Measurements from ENCODE around the gene CGB5. TPM values are rescaled to one million over a fixed set of nuclear protein-coding genes. Genes with fewer than 3 reads are reported as not detected.
"Not testable (repeated sequence)": the region's sequence is repeated elsewhere in the genome, so short reads cannot be mapped to it uniquely, and the experiment has no call there.

CGB5 gene
- total RNA-seq, 1 donor from 2014 or later: not detected

DNA sequence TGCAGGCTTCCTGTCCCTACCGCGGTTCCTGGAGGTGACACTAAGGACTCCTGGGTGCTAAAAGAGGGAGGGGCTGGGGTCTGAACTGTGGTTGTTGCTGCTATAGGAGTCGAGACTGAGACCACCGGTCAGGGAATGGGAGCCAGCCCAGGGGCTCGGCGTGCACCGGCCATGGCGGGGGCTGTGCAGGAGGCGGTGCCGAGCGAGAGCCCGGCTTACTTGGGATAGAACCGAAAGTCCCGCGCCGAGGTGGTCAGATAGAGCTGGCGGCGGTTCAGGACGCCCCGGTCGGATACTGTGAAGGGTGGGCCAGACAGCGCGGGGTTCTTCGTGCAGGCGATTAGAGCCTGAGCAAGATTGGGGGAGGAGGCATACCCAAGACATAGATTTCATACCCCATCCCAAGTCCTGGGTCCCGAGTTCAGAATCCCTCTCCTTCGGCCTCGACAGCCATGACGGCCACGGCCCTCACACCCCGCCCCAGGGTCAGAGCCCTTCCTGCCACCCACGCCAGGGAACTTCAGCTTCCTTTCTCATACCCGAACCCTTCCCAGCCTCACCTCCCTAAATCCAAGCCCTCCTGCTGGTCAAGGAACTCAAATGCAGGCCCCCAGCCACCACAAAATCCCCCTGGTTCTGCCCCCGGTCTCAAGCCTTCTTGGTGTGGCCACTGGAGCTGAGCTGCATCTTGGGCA is 13.4 kb downstream of the CGB5 start:
- not testable (repeated sequence) for DNase-seq (ENCODE audit: low spot score)

DNA sequence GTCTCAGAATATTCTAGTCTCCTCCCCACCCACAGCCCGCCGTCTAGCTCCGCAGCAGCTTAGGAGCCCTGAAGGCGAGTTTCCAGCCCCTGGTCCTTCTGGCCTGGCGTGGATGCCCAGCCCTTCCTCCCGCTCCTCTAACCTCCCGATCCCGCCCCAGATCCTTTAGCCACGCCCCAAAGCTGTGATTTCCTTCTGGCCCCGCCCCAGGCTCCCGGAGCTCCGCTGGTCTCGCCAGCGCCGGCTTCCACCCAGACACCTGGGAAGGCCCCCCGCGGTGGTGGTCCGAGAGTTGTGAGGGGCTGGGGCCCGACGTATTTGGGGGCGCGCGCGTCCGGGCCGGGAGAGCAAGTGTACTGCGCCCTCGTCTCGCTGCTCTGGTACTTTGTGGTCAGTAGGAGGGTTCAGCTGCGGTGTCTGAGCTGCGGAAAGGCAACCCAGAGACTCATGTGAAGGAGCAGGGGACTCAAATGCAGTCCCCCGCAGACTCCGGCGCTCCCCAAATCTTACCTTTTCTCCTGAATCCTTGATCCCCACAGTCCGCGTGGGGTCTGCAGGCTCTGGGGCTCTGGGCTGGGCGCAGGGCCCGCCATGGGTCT is 14.1 kb downstream of the CGB5 start, which contains the start of gene CGB7:
TSS of gene CGB7 (minus strand) at position 114 of the 599 bp plus-strand sequence. CDS start 2,374 bp downstream, outside the sequence.
- no peak for DNase-seq (ENCODE audit: low spot score)

GRCh38 chr19:49058562-49058961 is 14.9 kb downstream of the CGB5 start:
- DNase-seq (ENCODE audit: low spot score): no peak

GRCh38 chr19:49059053-49059452 is 15.4 kb downstream of the CGB5 start:
- no peak for DNase-seq (ENCODE audit: low spot score)

- no peak for DNase-seq (ENCODE audit: low spot score)
These were observed 17.4 kb downstream of the CGB5 start for GRCh38 chr19:49061000-49061399.

GRCh38 chr19:49061445-49061844 is 17.8 kb downstream of the CGB5 start:
- DNase-seq (ENCODE audit: low spot score): no peak

GRCh38 chr19:49064029-49064629 is 20.5 kb downstream of the CGB5 start:
- no peak for DNase-seq (ENCODE audit: low spot score)

DNA sequence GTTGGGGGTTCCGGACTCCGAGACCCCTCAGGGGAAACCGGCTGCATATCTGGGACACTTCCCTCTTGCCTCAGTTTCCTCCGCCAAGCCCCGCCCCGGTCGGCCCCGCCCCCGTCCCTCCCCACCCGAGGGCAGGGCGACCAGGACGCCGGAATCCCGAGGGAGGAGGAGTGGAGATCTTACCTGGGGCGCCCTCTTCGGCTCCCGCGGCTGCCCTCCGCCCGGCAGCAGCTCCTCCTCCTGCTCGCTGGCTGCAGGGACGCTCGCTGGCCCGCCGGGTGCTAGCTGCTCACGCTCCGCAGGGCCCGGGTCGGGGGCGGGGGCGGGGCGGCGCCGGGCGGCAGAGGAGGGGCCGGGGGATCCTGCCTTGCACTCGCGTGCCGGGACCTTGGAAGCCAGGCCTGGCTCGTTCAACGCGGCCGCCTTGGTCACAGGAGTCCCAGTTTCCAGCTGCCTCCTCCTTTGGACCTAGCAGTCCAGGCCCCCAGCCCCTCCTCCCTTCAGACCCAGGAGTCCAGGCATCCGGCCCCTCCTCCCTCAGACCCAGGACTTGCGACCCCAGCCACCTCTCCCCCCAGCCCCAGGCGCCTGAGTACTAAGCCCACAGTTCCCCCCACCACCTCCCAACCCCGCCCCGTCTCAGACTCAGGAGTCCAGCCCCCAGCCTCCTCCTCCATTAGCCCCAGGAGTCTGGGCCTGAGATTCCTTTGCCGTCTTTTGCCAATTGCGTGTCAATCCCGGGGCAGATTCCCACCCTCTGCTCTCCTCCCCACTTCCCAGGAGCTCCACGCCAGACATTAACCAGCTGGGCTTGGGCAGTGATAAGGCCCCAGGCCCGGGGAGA is 21.3 kb downstream of the CGB5 start, which contains the start of gene NTF4:
TSS of gene NTF4 (minus strand) at position 51 of the 844 bp plus-strand sequence. CDS start 2,821 bp downstream, outside the sequence.
- DNase-seq (ENCODE audit: low spot score): no peak

DNA sequence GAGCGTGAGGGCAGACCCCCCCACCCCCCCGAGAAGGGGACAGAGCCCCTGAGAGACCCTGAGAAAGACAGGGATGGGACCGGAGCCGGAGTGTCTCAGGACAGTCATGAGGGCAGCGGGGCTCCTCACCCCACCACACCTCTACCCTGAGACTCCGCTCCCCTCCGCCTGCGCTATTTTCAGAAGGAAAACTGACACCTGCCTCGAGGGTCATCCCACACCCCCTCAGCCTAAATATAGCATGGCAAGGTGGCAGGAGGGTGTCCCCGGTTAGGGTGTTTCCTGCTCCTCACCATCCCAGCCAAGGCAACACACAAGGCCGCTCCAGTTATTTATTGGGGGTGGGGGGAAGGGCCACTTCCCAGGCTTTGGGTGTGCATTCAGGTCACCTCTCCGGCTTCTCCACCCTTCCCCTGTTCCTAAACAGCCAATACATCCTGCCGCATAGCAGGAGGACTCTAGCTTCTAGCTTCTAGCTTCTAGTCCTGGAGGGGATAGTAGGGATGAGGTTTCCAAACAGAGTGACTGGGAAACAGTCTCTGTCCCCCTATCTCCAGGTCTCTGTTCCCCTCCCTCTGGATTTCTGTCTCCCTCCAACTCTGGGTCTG is 22.4 kb downstream of the CGB5 start:
- DNase-seq (ENCODE audit: low spot score): no peak

DNA sequence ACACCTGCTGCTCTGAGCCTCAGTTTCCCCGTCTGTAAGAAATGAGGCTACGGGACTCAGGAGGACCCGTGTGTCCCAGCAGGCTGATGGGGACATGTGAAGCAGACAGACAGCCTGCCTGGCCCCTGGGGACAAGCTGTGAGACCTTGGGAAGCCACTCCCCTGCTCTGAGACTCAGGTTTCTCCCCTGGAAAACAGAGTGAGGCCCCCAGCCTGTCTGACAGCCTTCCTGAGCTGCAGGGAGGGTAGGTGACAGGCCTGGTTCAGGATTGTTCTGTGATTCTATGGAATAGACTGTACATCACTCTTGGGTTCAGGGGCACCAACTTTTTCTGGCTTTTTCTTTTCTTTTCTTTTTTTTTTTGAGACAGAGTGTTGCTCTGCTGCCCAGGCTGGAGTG is 23.9 kb downstream of the CGB5 start:
- DNase-seq (ENCODE audit: low spot score): no peak

- no peak for DNase-seq (ENCODE audit: low spot score)
These were observed 25.4 kb downstream of the CGB5 start for GRCh38 chr19:49069026-49069425.

- no peak for DNase-seq (ENCODE audit: low spot score)
These were observed 26.8 kb downstream of the CGB5 start for GRCh38 chr19:49070416-49070815.

DNA sequence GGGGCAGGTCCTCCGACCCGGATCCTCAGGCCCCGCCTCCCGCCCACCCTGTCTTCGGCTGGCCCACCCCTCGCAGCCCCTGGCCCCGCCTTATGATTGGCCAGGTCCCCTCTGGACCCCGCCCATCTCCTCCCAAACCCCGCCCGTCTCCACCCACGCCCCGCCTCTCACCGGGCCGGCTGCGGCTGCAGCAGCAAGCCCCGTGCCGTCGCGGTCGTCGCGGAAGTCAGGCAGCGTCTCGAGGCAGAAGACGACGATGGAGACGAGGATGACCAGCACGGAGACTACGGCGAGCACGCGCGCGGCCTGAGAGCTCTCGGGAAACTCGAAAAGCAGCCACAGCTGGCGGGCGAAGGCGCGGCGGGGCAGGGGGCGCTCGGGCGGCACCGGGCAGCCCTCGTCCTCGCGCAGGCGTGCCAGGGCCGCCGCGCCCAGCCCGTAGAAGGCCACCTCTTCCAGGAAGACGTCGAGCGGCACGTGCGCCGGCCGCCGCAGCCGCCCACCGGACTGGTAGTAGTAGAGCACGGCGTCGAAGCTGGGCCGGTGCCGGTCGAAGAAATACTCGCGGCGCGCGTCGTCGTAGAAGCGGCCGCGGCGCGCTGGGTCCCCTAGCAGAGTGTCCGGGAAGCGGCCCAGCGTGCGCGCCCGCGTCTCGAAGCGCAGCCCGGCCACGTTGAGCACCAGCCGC is 28.4 kb downstream of the CGB5 start:
- no peak for DNase-seq (ENCODE audit: low spot score)

DNA sequence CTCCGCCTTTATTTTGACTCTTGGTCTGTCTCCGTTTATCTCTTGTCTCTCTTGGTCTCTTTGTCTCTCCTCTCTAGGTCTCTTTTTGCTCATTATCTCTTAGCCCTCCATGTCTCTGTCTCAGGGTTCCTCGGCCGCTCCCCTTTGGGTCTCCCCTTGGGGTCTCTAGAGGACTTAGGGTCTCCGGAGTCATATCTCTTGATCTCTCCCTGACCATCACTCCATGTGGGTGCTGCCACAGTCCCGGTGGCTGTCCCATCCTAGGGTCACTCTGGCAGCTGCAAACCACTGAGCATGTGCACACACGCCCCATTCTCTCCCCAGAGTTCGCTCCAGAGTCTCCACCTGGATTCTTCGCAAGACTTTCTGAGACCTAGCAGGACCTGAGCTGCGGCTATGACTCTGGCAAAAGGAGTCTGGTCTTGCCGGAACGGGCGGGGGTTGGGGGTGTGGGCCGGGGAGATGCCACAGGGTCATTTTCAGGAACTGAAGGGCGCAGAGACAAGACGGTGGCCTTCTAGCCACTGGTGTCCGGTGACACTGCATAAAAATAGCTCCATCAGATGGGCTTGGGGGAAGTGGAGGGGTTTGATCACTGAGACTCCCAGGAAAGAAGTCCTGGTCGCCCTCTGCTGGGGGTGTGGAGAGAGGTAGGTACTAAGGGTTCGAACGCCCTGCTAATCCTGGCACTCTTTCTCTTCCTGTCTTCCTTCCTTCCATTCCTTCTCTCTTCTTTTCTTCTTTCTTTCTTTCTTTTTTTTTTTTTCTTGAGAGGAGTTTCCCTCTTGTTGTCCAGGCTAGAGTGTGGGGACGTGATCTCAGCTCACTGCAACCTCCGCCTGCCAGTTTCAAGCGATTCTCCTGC is 30.1 kb downstream of the CGB5 start:
- no peak for DNase-seq (ENCODE audit: low spot score)

DNA sequence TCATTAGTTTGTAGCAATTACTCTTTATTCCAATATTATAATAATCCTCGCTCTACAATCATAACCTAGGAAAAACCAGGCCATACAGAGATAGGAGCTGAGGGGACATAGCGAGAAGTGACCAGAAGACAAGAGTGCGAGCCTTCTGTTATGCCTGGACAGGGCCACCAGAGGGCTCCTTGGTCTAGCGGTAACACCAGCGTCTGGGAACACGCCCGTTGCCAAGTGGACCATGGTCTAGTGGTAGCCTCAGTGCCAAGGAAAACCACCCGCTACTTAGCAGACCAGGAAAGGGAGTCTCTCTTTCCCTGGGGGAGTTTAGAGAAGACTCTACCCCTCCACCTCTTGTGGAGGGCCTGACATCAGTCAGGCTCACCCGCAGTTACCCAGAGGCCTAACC is 31.2 kb downstream of the CGB5 start:
- not testable (repeated sequence) for DNase-seq (ENCODE audit: low spot score)

GRCh38 chr19:49080392-49080791 is 36.7 kb downstream of the CGB5 start:
- no peak for DNase-seq (ENCODE audit: low spot score)

GRCh38 chr19:49081273-49081672 is 37.6 kb downstream of the CGB5 start:
- no peak for DNase-seq (ENCODE audit: low spot score)

DNA sequence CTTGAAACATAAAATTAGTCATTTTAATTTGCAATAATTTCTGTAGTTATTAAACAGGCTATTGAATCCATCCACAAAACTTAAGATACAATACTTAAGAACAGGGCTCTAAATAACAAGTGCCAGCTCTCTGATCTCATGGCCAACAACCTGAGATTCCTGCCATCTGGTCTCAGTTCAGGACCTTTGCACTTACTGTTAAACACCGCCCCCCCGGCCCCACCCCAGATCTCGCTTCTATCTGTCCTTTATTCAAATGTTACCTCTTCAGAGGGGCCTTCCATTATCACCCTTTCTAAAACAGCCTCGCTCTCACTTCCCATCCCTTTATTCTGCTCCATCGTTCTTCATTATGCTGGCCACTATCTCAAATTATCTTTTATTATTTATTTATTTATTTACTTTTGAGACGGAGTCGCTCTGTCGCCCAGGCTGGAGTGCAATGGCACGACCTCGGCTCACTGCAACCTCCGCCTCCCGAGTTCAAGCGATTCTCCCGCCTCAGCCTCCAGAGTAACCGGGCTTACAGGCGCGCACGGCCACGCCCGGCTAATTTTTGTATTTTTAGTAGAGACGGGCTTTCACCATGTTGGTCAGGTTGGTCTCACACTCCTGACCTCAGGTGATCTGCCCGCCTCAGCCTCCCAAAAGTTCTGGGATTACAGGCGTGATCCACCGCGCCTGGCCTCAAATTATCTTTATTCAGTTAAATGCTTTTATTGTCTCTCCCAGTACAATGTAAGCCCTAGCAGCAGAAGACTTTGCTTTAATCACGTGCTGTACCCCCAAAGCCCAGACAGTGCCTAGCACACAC is 40.8 kb downstream of the CGB5 start:
- no peak for DNase-seq (ENCODE audit: low spot score)

All from mesenteric fat pad (tissue), 1 donor.